D721Med (cell line): ENCODE measurements around the gene KIF26A.

ENCODE experiments used
- DNase-seq: peaks from one replicate; pipeline ENCODE4 v3.0.0; 2011; ENCODE audit warnings: low spot score; ENCODE audit not compliant: insufficient read length
- FAIRE-seq: peaks from 2 replicates; lab custom pipeline; 2011; peaks lifted over from hg19 to GRCh38; lab: Jason Lieb, UNC
- CTCF ChIP-seq: IDR thresholded peaks from 2 replicates; pipeline ENCODE4 v1.5.1; 2012; ENCODE audit warnings: mild to moderate bottlenecking, control low read depth; ENCODE audit not compliant: insufficient read depth; ENCODE audit errors: missing control alignments

The KIF26A gene

GRCh38 chr14:104111301-104112112 lies 26.9 kb upstream of the KIF26A start:
- DNase-seq (no peak), FAIRE-seq (no peak)

GRCh38 chr14:104112113-104112505 lies 26.3 kb upstream of the KIF26A start:
- TF ChIP-seq CTCF = no peak
- DNase-seq (no peak), FAIRE-seq (no peak)

More at GRCh38 chr14:104111301-104112112, 26.9 kb upstream of the KIF26A start:
- TF ChIP-seq CTCF = no peak

- DNase-seq (no peak), FAIRE-seq (no peak)
- TF ChIP-seq CTCF = no peak
Observed at GRCh38 chr14:104112609-104113571, 25.5 kb upstream of the KIF26A start.

- TF ChIP-seq CTCF = no peak
- no peak for FAIRE-seq
- DNase-seq = no peak
Observed at GRCh38 chr14:104113631-104114420, 24.6 kb upstream of the KIF26A start.

GRCh38 chr14:104114421-104115130 lies 23.8 kb upstream of the KIF26A start:
- DNase-seq (no peak), FAIRE-seq (no peak)
- no peak for TF ChIP-seq CTCF

GRCh38 chr14:104115131-104115600 lies 23.2 kb upstream of the KIF26A start:
- FAIRE-seq (no peak), DNase-seq (no peak)

More at GRCh38 chr14:104115131-104115600, 23.2 kb upstream of the KIF26A start:
- TF ChIP-seq CTCF = no peak
